Activated CD8-positive, alpha-beta T cell treated with anti-CD3 and anti-CD28 coated beads for 36 hours (primary cell): ENCODE data around the gene TMEM229B. TPM values are rescaled to one million over a fixed set of nuclear protein-coding genes. Genes with fewer than 3 reads are reported as not detected.

Experiments
- ATAC-seq: fragments of 200-7000 bp; cut with Tn5 transposase; one replicate; pipeline ENCODE4 v1.10.0; 2021; ENCODE audit warnings: mild to moderate bottlenecking, moderate library complexity
- CTCF ChIA-PET: fragments of 350-600 bp; sonication (Branson Sonifier 250); formaldehyde crosslinking; loops from one replicate; lab custom pipeline; 2021; ENCODE audit warnings: antibody characterized with exemption; lab: Charles Lee
- POLR2A ChIA-PET: fragments of 350-600 bp; sonication (Branson Sonifier 250); formaldehyde crosslinking; loops from one replicate; lab custom pipeline; 2021; ENCODE audit warnings: antibody characterized with exemption; lab: Charles Lee
- DNase-seq: peaks from one replicate; pipeline ENCODE4 v3.0.0-alpha.2; 2020
- H3K27ac Mint-ChIP-seq: one replicate; pipeline ENCODE4 v1.8.0; 2021; ENCODE audit warnings: mild to moderate bottlenecking, mixed read lengths
- H3K27me3 Mint-ChIP-seq: one replicate; pipeline ENCODE4 v1.8.0; 2021; ENCODE audit warnings: mixed read lengths
- H3K36me3 Mint-ChIP-seq: one replicate; pipeline ENCODE4 v1.8.0; 2021; ENCODE audit warnings: low read depth, mixed read lengths
- H3K4me1 Mint-ChIP-seq: one replicate; pipeline ENCODE4 v1.8.0; 2021; ENCODE audit warnings: low read depth, mixed read lengths
- H3K4me3 Mint-ChIP-seq: one replicate; pipeline ENCODE4 v1.8.0; 2021; ENCODE audit warnings: mild to moderate bottlenecking, moderate library complexity, mixed read lengths
- H3K9me3 Mint-ChIP-seq: one replicate; pipeline ENCODE4 v1.8.0; 2021; ENCODE audit warnings: mixed read lengths
- intact Hi-C: fragments of 100-400 bp; cut with micrococcal nuclease; formaldehyde crosslinking; loops from one replicate; pipeline ENCODE4 v1.10.0; 2022
- total RNA-seq, 2 experiments: library from RNA; stranded (reverse); gene quantifications; one replicate each; pipeline ENCODE4 v1.2.3, GENCODE V29; 2021
- TF ChIP-seq, protein P1 (sequence below): fragments of 200-600 bp; IDR thresholded peaks from one replicate; pipeline ENCODE4 v1.8.0; 2022; ENCODE audit warnings: antibody characterized with exemption, mild to moderate bottlenecking

TMEM229B gene
- total RNA-seq, 2 experiments from 2014 or later: 1.6 to 2.3 TPM

DNA sequence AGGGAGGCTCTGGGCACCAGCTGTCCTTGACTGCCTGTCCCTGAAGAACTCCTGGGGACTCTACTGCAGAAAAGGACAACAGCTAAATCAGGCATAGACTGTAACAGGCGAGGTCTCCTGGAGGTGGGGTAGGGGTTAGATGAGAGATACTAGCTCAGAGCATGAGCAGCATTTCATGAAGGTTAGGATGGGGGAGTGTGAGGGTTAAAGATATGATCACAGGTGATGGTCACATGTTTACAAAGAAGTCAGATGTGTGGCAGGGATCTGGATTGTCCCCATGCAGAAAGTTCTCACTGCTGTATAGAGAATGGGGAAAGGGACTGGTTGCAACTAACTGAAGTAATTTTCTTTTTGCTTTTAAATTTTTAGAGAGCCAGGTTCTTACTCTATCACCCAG is 26.5 kb downstream of the TMEM229B start:
- H3K4me1 Mint-ChIP-seq: peaks cover 20% of the 10 kb centered on the region
- intact Hi-C loops: no loop called here
- DNase-seq (no peak), ATAC-seq (no peak)
- no peak overlapping the region for H3K4me3 Mint-ChIP-seq
- H3K27me3 Mint-ChIP-seq: no peaks in the 10 kb centered on the region
- no peak overlapping the region for H3K27ac Mint-ChIP-seq
- H3K36me3 Mint-ChIP-seq: no peaks in the 10 kb centered on the region
- CTCF ChIA-PET: interaction anchor here (0.8 to 1.7 kb wide), 2 partner anchors 23 to 69 kb away, joined by 3 to 4 read pairs; no protein-coding TSS in a partner anchor
- H3K9me3 Mint-ChIP-seq: no peaks in the 10 kb centered on the region
- TF ChIP-seq, protein P1, sequence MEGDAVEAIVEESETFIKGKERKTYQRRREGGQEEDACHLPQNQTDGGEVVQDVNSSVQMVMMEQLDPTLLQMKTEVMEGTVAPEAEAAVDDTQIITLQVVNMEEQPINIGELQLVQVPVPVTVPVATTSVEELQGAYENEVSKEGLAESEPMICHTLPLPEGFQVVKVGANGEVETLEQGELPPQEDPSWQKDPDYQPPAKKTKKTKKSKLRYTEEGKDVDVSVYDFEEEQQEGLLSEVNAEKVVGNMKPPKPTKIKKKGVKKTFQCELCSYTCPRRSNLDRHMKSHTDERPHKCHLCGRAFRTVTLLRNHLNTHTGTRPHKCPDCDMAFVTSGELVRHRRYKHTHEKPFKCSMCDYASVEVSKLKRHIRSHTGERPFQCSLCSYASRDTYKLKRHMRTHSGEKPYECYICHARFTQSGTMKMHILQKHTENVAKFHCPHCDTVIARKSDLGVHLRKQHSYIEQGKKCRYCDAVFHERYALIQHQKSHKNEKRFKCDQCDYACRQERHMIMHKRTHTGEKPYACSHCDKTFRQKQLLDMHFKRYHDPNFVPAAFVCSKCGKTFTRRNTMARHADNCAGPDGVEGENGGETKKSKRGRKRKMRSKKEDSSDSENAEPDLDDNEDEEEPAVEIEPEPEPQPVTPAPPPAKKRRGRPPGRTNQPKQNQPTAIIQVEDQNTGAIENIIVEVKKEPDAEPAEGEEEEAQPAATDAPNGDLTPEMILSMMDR: no peak
- POLR2A ChIA-PET: no interaction called here

- Mint-ChIP-seq H3K27ac (no peak overlapping the region), H3K27me3 (no peaks in the 10 kb centered on the region), H3K4me3 (no peak overlapping the region), H3K36me3 (no peaks in the 10 kb centered on the region), H3K9me3 (no peaks in the 10 kb centered on the region), H3K4me1 (peaks cover 18% of the 10 kb centered on the region)
- intact Hi-C loops: no loop called here
- TF ChIP-seq, protein P1: no peak
- ChIA-PET POLR2A (no interaction called here), CTCF (interaction anchor here (0.8 kb wide), 1 partner anchor 23 kb away, joined by 3 read pairs; no protein-coding TSS in a partner anchor)
- DNase-seq: no peak
- ATAC-seq: no peak
These were observed 27.1 kb downstream of the TMEM229B start for GRCh38 chr14:67461341-67461985.

DNA sequence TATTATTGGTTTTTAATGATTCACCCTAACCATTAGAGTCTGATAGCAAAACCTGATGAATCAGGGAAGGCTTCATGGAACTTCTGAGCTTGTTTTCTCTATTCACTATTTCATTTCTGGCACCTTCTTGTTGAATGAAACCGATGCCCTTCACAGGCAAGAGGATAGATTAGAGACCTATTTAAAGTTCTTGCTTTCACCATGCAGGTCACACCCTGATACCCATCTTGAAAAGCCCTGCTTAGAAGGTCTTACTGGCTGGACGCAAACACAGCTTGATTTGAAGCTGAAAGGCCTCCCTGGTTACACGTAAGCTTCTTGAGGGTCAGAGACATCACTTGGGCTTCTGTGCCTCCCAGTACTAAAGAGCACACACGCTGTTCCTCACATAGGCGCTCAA is 29.2 kb downstream of the TMEM229B start:
- ATAC-seq (no peak), DNase-seq (no peak)
- Mint-ChIP-seq H3K27me3 (no peaks in the 10 kb centered on the region), H3K36me3 (no peaks in the 10 kb centered on the region), H3K4me3 (no peak overlapping the region), H3K9me3 (no peaks in the 10 kb centered on the region), H3K27ac (no peak overlapping the region), H3K4me1 (peaks cover 8% of the 10 kb centered on the region)
- TF ChIP-seq, protein P1: no peak
- ChIA-PET CTCF (interaction anchor here (1.2 to 2.7 kb wide), 3 partner anchors 31 to 245 kb away, joined by 3 to 15 read pairs (median 6); no protein-coding TSS in a partner anchor), POLR2A (interaction anchor here (0.7 kb wide), 1 partner anchor 8 kb away, joined by 3 read pairs; no protein-coding TSS in a partner anchor)
- intact Hi-C loops: no loop called here

DNA sequence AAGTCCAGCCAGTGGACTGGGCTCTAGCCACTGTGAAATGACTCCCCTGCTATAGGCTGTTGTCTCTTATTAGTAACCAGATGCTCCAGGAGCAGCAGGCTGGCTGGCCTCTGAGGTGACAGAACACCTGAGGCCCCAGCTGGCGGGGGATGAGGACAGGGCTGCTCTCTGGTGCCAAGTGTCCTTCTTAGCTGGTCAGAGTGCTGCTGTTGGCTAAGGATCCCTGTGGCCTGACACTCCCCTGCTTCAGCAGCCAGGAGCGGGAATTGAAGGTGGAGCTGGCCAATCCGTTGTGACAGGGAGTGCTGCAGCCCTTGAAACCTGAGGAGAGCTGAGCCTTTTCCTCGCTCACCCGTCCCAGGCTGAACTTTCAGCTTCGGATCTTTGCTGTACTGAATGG is 30.7 kb downstream of the TMEM229B start:
- no peak for ATAC-seq
- H3K9me3 Mint-ChIP-seq: no peaks in the 10 kb centered on the region
- POLR2A ChIA-PET: interaction anchor here (1.1 kb wide), 1 partner anchor 12 kb away, joined by 5 read pairs; no protein-coding TSS in a partner anchor

More for the DNA sequence above, 30.7 kb downstream of the TMEM229B start:
- DNase-seq: no peak
- CTCF ChIA-PET: interaction anchor here (1.6 to 3.4 kb wide), 4 partner anchors 9 to 247 kb away, joined by 6 to 15 read pairs (median 8); no protein-coding TSS in a partner anchor
- intact Hi-C loops: no loop called here
- Mint-ChIP-seq H3K27me3 (no peaks in the 10 kb centered on the region), H3K36me3 (no peaks in the 10 kb centered on the region), H3K27ac (no peak overlapping the region), H3K4me1 (no peaks in the 10 kb centered on the region), H3K4me3 (no peak overlapping the region)
- TF ChIP-seq, protein P1: no peak
